PFSK-1 (cell line): ENCODE measurements around the gene CD2BP2.

Source experiments
- POLR2AphosphoS5 ChIP-seq: IDR thresholded peaks from 2 replicates; pipeline ENCODE4 v1.6.1; 2012; ENCODE audit warnings: low read depth, mild to moderate bottlenecking, control low read depth, low read length, moderate library complexity
- TAF1 ChIP-seq: IDR thresholded peaks from 2 replicates; pipeline ENCODE4 v1.6.1; 2012; ENCODE audit warnings: low read length, control low read depth, borderline replicate concordance; ENCODE audit not compliant: insufficient read depth

DNA sequence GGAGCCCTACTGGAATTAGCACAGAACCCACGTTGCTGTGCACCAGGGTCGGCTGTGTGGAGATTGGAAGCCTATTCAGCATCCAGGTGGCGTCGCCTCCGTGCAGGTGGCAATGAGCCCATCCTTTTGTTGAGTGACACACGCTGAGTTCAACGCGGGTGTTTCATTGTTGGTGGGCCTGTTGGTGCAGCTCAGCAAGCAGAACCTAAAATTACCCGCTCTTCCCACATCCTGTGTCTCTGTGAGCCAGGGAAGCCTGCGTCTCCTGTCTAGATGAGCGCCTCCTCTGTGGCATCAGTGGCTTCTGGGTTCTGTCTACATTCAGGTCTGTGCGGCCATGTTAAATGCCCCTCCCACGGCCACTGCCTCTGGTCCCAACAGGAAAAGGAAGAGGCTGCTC, 14.5 kb downstream of the CD2BP2 start:
- TF ChIP-seq TAF1, result no peak
- no peak for TF ChIP-seq POLR2AphosphoS5
